G401.6 (cell line): ENCODE results near the gene FSCN2.

ENCODE experiments used
- FAIRE-seq: peaks from 2 replicates; lab custom pipeline; 2012; peaks lifted over from hg19 to GRCh38; lab: Jason Lieb, UNC

FSCN2 gene

GRCh38 chr17:81527591-81528383 lies at the start of gene FSCN2:
TSS of gene FSCN2 (plus strand) at chr17:81528377. CDS start at chr17:81528532, 155 bp downstream.
- FAIRE-seq = no peak

DNA sequence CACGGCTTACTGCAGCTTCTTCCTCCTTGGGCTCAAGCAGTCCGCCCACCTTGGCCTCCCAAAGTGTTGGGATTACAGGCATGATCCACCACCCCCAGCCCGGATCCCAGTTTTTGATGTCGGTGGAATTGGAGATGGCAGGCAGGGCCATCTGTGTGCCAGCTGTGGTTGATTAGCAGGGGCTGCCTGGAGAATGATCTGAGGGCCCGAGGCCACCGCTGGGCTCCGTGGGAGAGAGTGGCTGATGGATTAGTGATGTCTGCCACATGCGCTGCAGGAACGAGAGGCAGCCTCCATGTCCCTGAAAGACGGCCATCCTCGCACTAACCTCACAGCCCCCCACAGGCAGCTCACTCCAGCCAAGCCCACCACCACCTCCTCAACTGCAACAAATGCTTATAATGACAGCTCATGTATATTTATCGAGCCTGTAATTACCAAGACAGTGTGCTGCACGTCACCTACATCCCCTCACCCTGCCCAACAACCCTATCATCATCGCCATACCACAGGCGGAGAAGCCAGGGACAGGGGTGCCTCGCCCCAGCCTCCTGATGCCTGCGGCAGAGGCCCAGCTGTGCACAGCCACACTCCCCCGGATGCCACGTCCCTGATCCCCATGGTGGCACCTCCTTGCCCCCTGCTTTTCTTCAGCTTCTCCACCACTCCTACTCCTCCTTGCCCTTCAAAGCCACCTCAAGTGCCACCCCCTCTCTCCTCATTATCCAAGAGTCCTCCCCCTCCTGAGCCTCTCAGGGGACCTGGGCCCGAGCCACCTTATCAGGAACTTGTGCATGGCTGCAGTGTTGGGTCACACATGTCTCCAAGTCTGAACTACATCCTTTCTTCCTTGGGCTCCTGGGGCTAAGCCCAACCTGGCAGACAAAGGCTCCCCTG lies 48.8 kb upstream of the FSCN2 start:
- FAIRE-seq = no peak

- no peak for FAIRE-seq
Observed at GRCh38 chr17:81480140-81481072, 47.8 kb upstream of the FSCN2 start.

DNA sequence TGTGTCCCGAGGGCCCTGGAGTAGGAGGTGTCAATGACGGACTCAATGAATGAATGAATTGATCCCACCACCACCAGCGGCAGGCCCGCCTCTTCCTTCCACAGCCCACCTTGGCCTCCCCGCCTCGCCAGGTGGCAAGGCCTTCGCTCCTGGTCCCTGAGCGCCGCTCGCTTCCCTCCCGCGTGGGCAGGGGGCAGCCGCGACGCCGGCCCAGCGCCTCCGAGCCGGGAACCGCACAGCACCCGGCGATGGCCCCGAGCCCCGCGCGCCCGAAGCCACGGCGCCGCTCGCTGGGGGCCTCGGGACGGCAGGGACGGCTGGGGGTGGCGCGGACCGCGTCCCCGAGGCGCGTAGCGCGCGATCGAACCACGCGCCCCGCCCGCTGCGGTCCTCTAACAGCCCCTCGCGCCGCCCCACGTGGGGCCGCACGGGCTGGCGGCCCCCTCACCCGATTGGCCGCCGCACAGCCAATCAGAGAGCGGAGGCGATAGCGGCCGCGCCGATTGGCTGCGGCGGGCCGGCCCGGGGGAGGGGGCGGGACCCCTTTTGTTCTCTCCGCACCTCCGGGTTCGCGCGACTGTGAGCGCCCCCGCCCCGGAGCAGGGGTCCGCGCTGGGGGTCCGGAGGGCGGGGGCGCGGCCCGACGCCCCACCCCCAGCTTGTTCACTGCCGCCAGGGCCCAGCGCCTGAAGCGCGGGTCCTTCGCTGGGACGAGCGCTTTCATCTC lies 46.9 kb upstream of the FSCN2 start:
- no peak for FAIRE-seq

GRCh38 chr17:81481815-81482505 lies 46.2 kb upstream of the FSCN2 start:
- no peak for FAIRE-seq

DNA sequence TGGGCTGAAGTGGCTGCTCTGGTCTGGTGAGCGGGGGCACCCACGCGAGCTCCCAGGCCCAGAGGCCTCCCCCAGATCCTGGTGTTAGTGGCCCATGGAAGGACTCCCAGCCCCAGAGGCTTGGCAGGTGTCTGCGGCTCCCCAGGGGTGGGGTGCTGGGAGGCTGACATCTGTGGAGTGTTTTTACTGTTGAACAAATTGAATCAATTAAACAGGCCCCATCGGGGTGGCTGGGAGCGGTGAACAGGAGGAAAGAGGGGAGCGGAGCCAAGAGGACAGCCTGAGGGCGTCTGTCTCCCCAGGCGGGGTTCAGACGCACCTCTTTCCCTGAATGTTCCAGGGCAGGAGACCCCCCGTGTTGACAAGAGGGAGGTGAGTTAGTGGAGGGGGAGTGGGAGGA lies 45.5 kb upstream of the FSCN2 start:
- FAIRE-seq = no peak

DNA sequence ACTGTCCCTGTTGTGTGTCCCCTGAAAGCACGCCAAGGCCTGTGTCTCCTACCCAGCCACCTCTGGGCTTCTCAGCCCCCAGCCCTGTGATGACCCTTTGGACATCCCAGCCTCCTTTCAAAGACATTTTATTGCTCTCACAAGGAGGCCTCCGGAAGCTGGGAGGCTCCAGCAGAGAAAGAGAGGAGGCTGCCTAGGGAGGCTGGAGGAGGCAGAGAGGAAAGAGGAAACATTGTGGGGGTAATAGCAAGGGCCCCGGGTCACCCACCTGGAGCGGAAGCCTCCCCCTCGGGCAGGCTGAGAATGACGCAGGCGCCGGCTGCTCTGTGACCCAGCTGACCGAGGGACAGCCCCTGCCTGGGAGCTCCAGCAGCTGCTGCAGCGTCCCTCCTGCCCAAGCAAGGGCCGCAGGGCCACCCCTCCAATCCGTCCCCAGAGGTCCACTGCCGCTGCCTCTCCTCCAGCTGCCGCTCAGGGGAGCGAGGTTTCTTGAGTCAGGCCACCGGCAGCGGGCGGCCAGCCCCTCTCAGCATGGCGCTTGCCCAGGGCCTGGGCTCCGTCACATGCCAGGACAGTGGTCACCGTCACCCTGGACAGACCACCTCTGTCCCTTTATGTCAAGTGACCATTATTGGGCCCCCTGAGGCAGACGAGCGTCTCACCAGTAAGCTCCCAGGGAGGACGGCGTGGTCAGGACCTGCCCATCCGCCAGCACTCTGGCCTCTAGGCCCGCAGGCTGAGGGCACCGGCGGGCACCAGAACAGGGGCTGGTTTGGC lies 44.9 kb upstream of the FSCN2 start:
- FAIRE-seq = no peak

GRCh38 chr17:81483862-81484194 lies 44.3 kb upstream of the FSCN2 start:
- no peak for FAIRE-seq

- no peak for FAIRE-seq
Observed at GRCh38 chr17:81484195-81484979, 43.8 kb upstream of the FSCN2 start.

DNA sequence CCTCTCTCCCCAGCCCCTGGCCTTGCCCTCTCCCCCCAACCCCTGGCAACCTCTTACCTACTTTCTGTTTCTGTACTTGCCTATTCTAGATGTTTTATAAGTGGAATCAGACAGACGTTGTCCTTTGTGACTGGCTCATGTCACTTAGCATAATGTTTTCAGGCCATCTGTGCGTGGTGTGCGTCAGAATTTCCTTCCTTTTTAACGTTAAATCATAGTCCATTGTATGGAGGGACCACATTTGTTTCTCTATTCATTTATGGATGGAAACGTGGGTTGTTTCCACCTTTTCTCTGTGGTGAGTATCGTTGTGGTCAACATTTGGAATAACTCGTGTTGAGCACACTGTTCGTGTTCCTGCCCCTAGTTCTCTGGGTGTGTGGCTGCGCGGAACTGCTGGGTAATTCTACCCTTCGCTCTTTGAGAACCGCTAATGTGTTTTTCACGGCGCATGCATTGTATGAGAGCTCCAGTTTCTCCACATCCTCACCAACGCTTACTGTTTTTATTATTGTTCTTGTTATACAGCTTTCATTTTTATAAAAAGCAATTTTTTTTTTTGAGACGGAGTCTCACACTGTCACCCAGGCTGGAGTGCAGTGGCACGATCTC lies 41.9 kb upstream of the FSCN2 start:
- no peak for FAIRE-seq

DNA sequence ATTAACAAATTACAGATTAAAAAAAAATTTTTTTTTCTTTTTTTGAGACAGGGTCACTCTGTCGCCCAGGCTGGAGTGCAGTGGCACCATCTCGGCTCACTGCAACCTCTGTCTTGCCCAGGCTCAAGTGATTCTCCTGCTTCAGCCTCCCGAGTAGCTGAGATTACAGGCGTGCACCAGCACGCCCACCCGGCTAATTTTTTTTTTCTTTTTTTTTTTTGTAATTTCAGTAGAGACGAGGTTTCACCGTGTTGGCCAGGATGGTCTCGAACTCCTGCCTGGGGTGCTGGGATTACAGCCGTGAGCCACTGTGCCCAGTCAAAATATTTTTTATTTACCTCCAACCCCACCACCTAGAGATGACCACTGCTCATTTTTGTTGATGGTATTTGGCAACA lies 41.1 kb upstream of the FSCN2 start:
- no peak for FAIRE-seq

- no peak for FAIRE-seq
Observed at GRCh38 chr17:81487487-81488275, 40.5 kb upstream of the FSCN2 start.

DNA sequence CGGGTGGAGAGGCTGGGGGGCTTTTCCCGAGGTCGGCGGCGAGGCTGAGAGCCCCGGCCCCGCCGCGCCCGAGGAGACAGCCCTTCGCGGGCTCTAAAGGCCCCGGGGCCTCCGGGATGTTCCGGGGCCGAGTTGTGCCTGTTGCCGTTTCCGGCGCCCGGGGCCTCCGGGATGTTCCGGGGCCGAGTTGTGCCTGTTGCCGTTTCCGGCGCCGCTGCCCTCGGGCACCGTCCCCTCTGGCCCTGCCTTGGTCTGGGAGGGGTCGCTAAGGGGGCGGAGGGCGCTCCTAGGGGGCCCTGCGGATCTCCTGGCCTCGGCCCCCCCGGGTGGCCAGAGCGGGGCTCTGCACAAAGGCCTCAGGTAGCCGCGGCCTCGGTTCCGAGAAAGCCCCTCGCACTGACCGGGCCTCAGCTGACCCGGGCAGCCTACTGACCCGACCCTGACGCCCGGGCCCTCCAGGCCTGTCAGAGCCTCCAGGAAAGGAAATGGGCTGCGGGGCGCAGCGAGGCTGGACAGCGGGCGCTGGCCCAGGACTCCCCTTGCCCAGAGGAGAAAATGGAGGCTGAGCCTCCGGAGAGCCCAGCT lies 39.8 kb upstream of the FSCN2 start:
- FAIRE-seq = no peak

DNA sequence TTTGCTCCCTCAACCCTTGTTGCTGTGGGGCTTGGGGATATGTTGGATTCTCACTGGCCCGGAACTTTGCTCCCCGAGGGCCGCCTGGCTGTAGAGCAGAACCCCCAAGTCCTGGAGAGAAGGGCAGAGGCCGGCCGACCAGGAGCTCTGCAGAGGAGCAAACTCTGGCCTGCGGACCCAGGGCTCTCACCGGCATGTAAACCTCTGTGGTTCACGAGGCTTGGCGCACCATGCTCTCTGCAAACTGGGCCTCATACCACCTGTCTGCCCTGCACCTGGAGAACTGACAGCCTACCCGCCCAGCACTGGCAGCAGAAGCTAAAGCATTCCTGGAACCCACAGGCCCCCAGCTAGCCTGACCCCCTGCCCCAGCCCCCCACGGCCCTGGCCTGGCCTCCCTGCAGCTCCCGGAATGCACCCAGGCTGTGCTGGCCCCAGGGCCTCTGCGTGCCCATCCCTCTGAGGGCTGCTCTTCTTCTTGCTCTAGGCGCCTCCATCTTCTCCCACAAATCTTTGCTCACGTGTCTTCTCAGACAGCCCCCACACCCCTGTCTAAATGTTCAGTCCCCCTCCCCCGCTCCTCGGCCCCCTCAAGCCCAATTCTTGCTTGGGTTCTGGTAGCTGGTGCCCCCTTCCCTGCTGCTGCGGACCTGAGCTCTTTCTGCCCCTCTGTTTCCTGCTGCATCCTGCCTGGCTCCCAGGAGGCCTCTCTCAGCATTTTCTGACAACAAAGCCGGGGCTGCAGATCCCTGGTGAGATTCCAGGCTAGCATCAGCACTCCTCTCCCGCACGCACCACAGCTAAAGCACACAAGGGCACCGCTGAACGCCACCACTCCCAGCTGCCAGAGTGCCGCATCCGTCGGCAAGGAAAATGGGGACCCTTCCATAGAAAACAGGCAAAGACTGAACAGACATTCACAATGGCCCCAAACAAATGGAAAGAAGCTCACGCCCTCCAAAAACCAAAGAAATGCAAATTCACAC lies 38.9 kb upstream of the FSCN2 start:
- no peak for FAIRE-seq

- FAIRE-seq = no peak
Observed at GRCh38 chr17:81489998-81490992, 37.9 kb upstream of the FSCN2 start.
